ENCODE results near the gene FAHD2B.
"Not testable (repeated sequence)": the region's sequence is repeated elsewhere in the genome, so short reads cannot be mapped to it uniquely, and the experiment has no call there.

Gene FAHD2B

GRCh38 chr2:97067279-97068004 lies 27.2 kb downstream of the FAHD2B start:
- DNase-seq: no peak

GRCh38 chr2:97066030-97066429 lies 28.7 kb downstream of the FAHD2B start:
- DNase-seq: not testable (repeated sequence)

GRCh38 chr2:97062020-97062419 lies 32.7 kb downstream of the FAHD2B start:
- not testable (repeated sequence) for DNase-seq

GRCh38 chr2:97059782-97060181 lies 34.9 kb downstream of the FAHD2B start:
- not testable (repeated sequence) for DNase-seq

- not testable (repeated sequence) for DNase-seq
Measured at GRCh38 chr2:97056150-97056549, 38.5 kb downstream of the FAHD2B start.

GRCh38 chr2:97050032-97050431 lies 44.6 kb downstream of the FAHD2B start:
- not testable (repeated sequence) for DNase-seq

- not testable (repeated sequence) for DNase-seq
Measured at GRCh38 chr2:97048448-97048847, 46.2 kb downstream of the FAHD2B start.

- not testable (repeated sequence) for DNase-seq
Measured at GRCh38 chr2:97046676-97047075, 48.0 kb downstream of the FAHD2B start.

GRCh38 chr2:97045895-97046499 lies 48.7 kb downstream of the FAHD2B start:
- not testable (repeated sequence) for DNase-seq
